Endothelial cell of umbilical vein (primary cell): ENCODE data around the gene NLRC3. TPM values are rescaled to one million over a fixed set of nuclear protein-coding genes. Genes with fewer than 3 reads are reported as not detected.

Source experiments
- BruUV-seq: library from RNA; stranded (reverse); fragments of 400-500 nt; replicated peaks from 2 replicates; lab custom pipeline; 2021; lab: Mats Ljungman, UMichigan
- CTCF ChIA-PET: fragments of 300-600, 350-600 bp; sonication (Branson Sonifier 250); formaldehyde crosslinking; loops from one replicate; lab custom pipeline; 2021; ENCODE audit warnings: antibody characterized with exemption, inconsistent platforms; lab: Charles Lee
- POLR2A ChIA-PET: fragments of 300-600, 350-600 bp; sonication (Branson Sonifier 250); formaldehyde crosslinking; loops from one replicate; lab custom pipeline; 2021; ENCODE audit warnings: antibody characterized with exemption, inconsistent platforms; lab: Charles Lee
- DNase-seq: peaks from one replicate; pipeline ENCODE4 v3.0.0-alpha.2; 2011; ENCODE audit warnings: low read depth, low spot score
- FAIRE-seq: peaks from 2 replicates; lab custom pipeline; 2011; peaks lifted over from hg19 to GRCh38; lab: Jason Lieb, UNC
- H2AFZ ChIP-seq: 2 replicates; pipeline ENCODE4 v1.6.0; 2012; ENCODE audit warnings: low read depth, low read length, control low read depth, inconsistent platforms
- H3K27ac ChIP-seq: 2 replicates; pipeline ENCODE4 v1.5.1; 2011; ENCODE audit warnings: low read depth, mild to moderate bottlenecking, control low read depth, low read length, moderate library complexity; ENCODE audit not compliant: insufficient read depth
- H3K27me3 ChIP-seq, 2 experiments: 2 replicates each; pipeline versions ENCODE4 v1.6.0 to v1.6.1; 2011; ENCODE audit warnings: low read length in 2 of 2, mixed read lengths in 1 of 2; ENCODE audit not compliant: control insufficient read depth in 2 of 2, insufficient read depth in 2 of 2
- H3K36me3 ChIP-seq, 2 experiments: 2 replicates in 1 of 2; 3 replicates in 1 of 2; pipeline ENCODE4 v1.5.1; 2011; ENCODE audit warnings: low read length in 2 of 2, mild to moderate bottlenecking in 1 of 2, moderate library complexity in 1 of 2; ENCODE audit not compliant: control insufficient read depth in 2 of 2, insufficient read depth in 2 of 2; ENCODE audit errors: extremely low read depth in 1 of 2
- H3K4me1 ChIP-seq: 3 replicates; pipeline ENCODE4 v1.5.1; 2011; ENCODE audit warnings: mild to moderate bottlenecking, low read length; ENCODE audit not compliant: control insufficient read depth, insufficient read depth; ENCODE audit errors: extremely low read depth
- H3K4me2 ChIP-seq: 2 replicates; pipeline ENCODE4 v1.6.1; 2011; ENCODE audit warnings: low read length, control low read depth, mixed read lengths; ENCODE audit not compliant: insufficient read depth
- H3K4me3 ChIP-seq, 3 experiments: fragments of 200-600 bp in 1 of 3; sonication (generic), shearing (Covaris generic) in 1 of 3; replicated peaks in 1 of 3; 2 replicates each; pipeline ENCODE4 v1.5.1; 2011 to 2016; ENCODE audit warnings: control low read depth in 3 of 3, low read length in 3 of 3, mild to moderate bottlenecking in 2 of 3, inconsistent platforms in 1 of 3, low read depth in 1 of 3, moderate library complexity in 1 of 3; ENCODE audit not compliant: insufficient read depth in 1 of 3
- H3K79me2 ChIP-seq: 2 replicates; pipeline ENCODE4 v1.6.0; 2012; ENCODE audit warnings: low read length, inconsistent platforms; ENCODE audit not compliant: control insufficient read depth, insufficient read depth
- H3K9ac ChIP-seq: replicated peaks from 2 replicates; pipeline ENCODE3; 2011; ENCODE audit warnings: low read length, control low read depth; ENCODE audit not compliant: insufficient read depth; ENCODE audit errors: extremely low read depth
- H3K9me1 ChIP-seq: replicated peaks from 3 replicates; pipeline ENCODE4 v1.6.0; 2011; ENCODE audit warnings: mild to moderate bottlenecking, low read length; ENCODE audit not compliant: control insufficient read depth, insufficient read depth; ENCODE audit errors: extremely low read depth
- H3K9me3 ChIP-seq: replicated peaks from 2 replicates; pipeline ENCODE4 v1.5.1; 2012; ENCODE audit warnings: low read length, inconsistent platforms; ENCODE audit not compliant: control insufficient read depth, insufficient read depth
- H4K20me1 ChIP-seq: replicated peaks from 2 replicates; pipeline ENCODE3; 2011; ENCODE audit warnings: mild to moderate bottlenecking, low read length; ENCODE audit not compliant: control insufficient read depth, insufficient read depth; ENCODE audit errors: extremely low read depth
- CTCF ChIP-seq, 2 donors: IDR thresholded peaks; 1 replicate in 1 of 2; 2 replicates in 1 of 2; pipeline ENCODE4 v1.5.1; 2011; ENCODE audit warnings: low read length in 2 of 2, mild to moderate bottlenecking in 2 of 2, moderate library complexity in 2 of 2, control low read depth in 1 of 2, inconsistent platforms in 1 of 2, low read depth in 1 of 2; ENCODE audit not compliant: insufficient read depth in 1 of 2; ENCODE audit errors: extremely low read depth in 1 of 2
- EZH2 ChIP-seq: IDR thresholded peaks from 2 replicates; pipeline ENCODE4 v1.6.1; 2012; ENCODE audit warnings: borderline replicate concordance, low read depth, mild to moderate bottlenecking, moderate library complexity, low read length, inconsistent platforms; ENCODE audit not compliant: severe bottlenecking
- FOS ChIP-seq: IDR thresholded peaks from 2 replicates; pipeline ENCODE4 v1.6.1; 2011; ENCODE audit warnings: mild to moderate bottlenecking, low read length, moderate library complexity, borderline replicate concordance; ENCODE audit not compliant: insufficient read depth
- GATA2 ChIP-seq: IDR thresholded peaks from 2 replicates; pipeline ENCODE4 v1.7.0; 2011; ENCODE audit warnings: low read depth, mild to moderate bottlenecking, moderate library complexity, mixed read lengths, low read length; ENCODE audit not compliant: insufficient read length, insufficient read depth
- JUN ChIP-seq: IDR thresholded peaks from 2 replicates; pipeline ENCODE4 v1.6.1; 2011; ENCODE audit warnings: borderline replicate concordance, low read depth; ENCODE audit not compliant: insufficient read length, insufficient read depth
- MAX ChIP-seq: IDR thresholded peaks from 2 replicates; pipeline ENCODE4 v1.6.1; 2011; ENCODE audit not compliant: insufficient read depth, insufficient read length
- MYC ChIP-seq: IDR thresholded peaks from one replicate; pipeline ENCODE4 v1.6.1; 2011; ENCODE audit warnings: mild to moderate bottlenecking, low read depth, low read length
- POLR2A ChIP-seq: IDR thresholded peaks from 2 replicates; pipeline ENCODE4 v1.6.1; 2012; ENCODE audit warnings: low read depth, mild to moderate bottlenecking, control low read depth, low read length
- POLR2AphosphoS5 ChIP-seq: IDR thresholded peaks from 2 replicates; pipeline ENCODE4 v1.6.1; 2012; ENCODE audit warnings: low read depth, mild to moderate bottlenecking, control low read depth, low read length, moderate library complexity; ENCODE audit not compliant: insufficient read depth
- dilution Hi-C: fragments of 300-500 bp; cut with MboI; formaldehyde crosslinking; loops from one replicate; pipeline ENCODE4 v1.15.0; 2019; ENCODE audit warnings: low sequenced_read_pairs; ENCODE audit not compliant: extremely low pct_ligation_motif_present
- intact Hi-C: fragments of 100-400 bp; cut with micrococcal nuclease; formaldehyde crosslinking; loops from one replicate; pipeline ENCODE4 v1.10.0; 2022
- polyA plus RNA-seq, 4 experiments: library from polyadenylated mRNA; depleted of rRNA in 3 of 4; stranded (reverse) in 3 of 4; unstranded in 1 of 4; fragments of >200 nt; gene quantifications; 2 replicates each; pipeline versions ENCODE4 v1.2.1 to v1.2.3, GENCODE V29; 2011 to 2012; ENCODE audit warnings: missing spikeins in 1 of 4
- total RNA-seq: library from RNA; stranded (reverse); gene quantifications from 2 replicates; pipeline ENCODE4 v1.2.3, GENCODE V29; 2021

Gene NLRC3
- total and polyA plus RNA-seq, 2 donors (not counting 3 experiments of a cell fraction or from before 2014, with no cell fraction given), result 0.84 to 3.4 TPM

GRCh38 chr16:3528406-3528805 is 48.8 kb downstream of the NLRC3 start:
- no TSS peak for BruUV-seq
- FAIRE-seq, result no peak

More at GRCh38 chr16:3528406-3528805, 48.8 kb downstream of the NLRC3 start:
- no peaks in the 10 kb centered on the region for H4K20me1 ChIP-seq
- TF ChIP-seq MYC (no peak), POLR2AphosphoS5 (no peak), EZH2 (no peak), POLR2A (no peak), FOS (no peak), MAX (no peak), JUN (no peak), CTCF (IDR thresholded peaks at IDR 0.05; ENCODE audit: extremely low read depth in 1 of 2, insufficient read depth in 1 of 2, low read depth in 1 of 2, low read length in 2 of 2) (no peak), GATA2 (no peak)
- H3K79me2 ChIP-seq, result no peaks in the 10 kb centered on the region
- H3K27ac ChIP-seq, result no peak overlapping the region
- dilution Hi-C loops (no loop called here), intact Hi-C loops (no loop called here)
- H3K9me1 ChIP-seq, result no peaks in the 10 kb centered on the region
- H3K4me2 ChIP-seq, result no peak overlapping the region
- no peaks in the 10 kb centered on the region for H3K27me3 ChIP-seq
- no peak overlapping the region for H3K9ac ChIP-seq
- no peak overlapping the region for H2AFZ ChIP-seq
- no peaks in the 10 kb centered on the region for H3K9me3 ChIP-seq
- no peak for DNase-seq
- H3K36me3 ChIP-seq, result peaks cover 0 to 23% of the 10 kb centered on the region in 2 experiments
- H3K4me3 ChIP-seq, result no peak overlapping the region
- no peaks in the 10 kb centered on the region for H3K4me1 ChIP-seq
- ChIA-PET CTCF (no interaction called here), POLR2A (no interaction called here)
